PC-9 (cell line): ENCODE data around the gene RNF11.

ENCODE experiments used
- CTCF ChIP-seq: fragments of 200-600 bp; sonication (generic); conservative IDR thresholded peaks from 2 replicates; pipeline ENCODE4 v1.6.1; 2017; ENCODE audit warnings: mixed run types, antibody characterized with exemption, mild to moderate bottlenecking, moderate library complexity
- EZH2 ChIP-seq: fragments of 200-600 bp; sonication (generic); IDR thresholded peaks from 2 replicates; pipeline ENCODE4 v1.8.0; 2017; ENCODE audit warnings: antibody characterized with exemption, low read depth

GRCh38 chr1:51216631-51217030 lies 19.4 kb upstream of the RNF11 start:
- no peak for TF ChIP-seq CTCF
- TF ChIP-seq EZH2 = no peak
